ENCODE measurements around the gene PIMREG. TPM values are rescaled to one million over a fixed set of nuclear protein-coding genes. Genes with fewer than 3 reads are reported as not detected.

The PIMREG gene, protein sequence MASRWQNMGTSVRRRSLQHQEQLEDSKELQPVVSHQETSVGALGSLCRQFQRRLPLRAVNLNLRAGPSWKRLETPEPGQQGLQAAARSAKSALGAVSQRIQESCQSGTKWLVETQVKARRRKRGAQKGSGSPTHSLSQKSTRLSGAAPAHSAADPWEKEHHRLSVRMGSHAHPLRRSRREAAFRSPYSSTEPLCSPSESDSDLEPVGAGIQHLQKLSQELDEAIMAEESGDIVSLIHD
- 3.1 and 25.3 TPM in 2 replicates for total RNA-seq

DNA sequence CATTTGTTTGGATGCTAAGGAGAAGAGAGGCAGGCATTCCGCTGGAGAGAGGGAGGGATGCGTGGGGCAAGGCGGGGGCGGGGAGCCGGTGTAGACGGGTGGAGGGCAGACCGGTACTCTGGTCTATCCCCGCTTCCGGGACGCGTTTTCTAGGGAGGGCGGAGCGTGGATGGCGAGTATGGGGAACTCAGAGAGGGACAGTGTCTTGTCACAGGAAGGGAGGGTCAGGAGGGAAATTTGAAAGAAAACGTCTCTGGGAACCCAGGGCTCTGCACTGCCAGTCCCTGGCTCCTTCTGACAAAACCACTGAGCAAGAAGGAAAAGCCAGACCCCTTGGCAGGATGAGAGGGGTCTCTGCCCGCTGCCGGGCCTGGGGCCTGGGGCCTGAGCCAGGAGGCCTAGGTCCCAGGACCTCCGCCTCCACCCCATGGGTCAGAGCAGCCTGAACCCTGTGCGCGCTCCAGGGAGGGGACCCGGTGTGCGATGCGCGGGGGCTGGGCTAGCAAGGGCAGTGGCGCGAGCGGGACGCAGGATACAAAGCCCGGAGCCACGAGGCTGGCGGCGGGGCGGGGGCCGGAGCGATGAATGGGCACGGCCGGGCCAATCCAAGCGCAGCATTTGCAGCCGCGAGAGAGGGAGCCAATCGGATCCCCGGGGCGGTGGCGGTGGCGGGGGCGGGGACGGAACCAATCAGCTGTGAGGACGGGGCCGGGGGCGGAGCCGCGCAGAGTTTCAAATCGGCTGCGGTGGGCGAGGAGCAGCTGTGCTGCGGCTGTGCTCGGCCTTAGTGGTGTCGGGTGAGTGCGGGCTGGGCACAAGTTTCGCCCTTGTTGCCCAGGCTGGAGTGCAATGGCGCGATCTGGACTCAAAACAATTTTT lies at the start of gene PIMREG:
Gene PIMREG (plus strand): TSS at position 764 of the 879 bp plus-strand sequence. CDS start 656 bp downstream, outside the sequence.

DNA sequence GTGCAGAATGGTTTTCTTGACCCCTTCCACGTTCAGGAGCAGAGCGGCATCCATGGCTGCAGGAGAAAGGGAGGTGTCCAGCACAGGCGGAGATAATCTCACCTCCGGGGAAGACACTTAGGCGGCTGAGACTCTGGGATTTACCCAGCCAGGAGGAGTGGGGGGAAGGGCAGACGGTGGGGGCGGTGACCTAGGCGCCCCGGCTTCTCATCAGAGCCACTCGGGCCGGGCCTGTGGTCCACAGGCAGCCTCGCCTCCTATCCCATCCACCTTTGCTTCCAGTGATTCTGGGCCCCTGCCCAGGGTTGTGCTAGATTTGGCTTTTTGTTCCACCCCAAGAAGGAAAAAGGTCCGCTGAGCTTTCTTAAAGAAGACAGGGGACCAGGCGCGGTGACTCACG lies 9.2 kb upstream of the PIMREG start, which contains the start of gene AIPL1:
Gene AIPL1 (minus strand): TSS at position 71 of the 400 bp plus-strand sequence. CDS start 17 bp downstream, at position 54.

Other genes starting within 250 kb of the PIMREG start
- gene AIPL1, start 9.3 kb upstream of the PIMREG start, total RNA-seq = 0.17 TPM in 1 of 2 replicates, not detected in the other
- 0.44 and 0.50 TPM in 2 replicates for gene PITPNM3, start 112.1 kb downstream of the PIMREG start, total RNA-seq
- gene KIAA0753, start 196.3 kb downstream of the PIMREG start, total RNA-seq = 10.5 and 18.9 TPM in 2 replicates
- gene TXNDC17, start 196.6 kb downstream of the PIMREG start, total RNA-seq = 68.1 and 231 TPM in 2 replicates
- 3.0 and 9.5 TPM in 2 replicates for gene MED31, start 207.2 kb downstream of the PIMREG start, total RNA-seq
- 0.58 and 1.2 TPM in 2 replicates for gene C17orf100, start 207.3 kb downstream of the PIMREG start, total RNA-seq